ENCODE measurements around the gene C12orf75. TPM values are rescaled to one million over a fixed set of nuclear protein-coding genes. Genes with fewer than 3 reads are reported as not detected.
"Not testable (repeated sequence)": the region's sequence is repeated elsewhere in the genome, so short reads cannot be mapped to it uniquely, and the experiment has no call there.

Gene C12orf75
- total RNA-seq, 6 experiments from 2014 or later = 1.3 to 5.5 (median 2.7) TPM

- no peak for ATAC-seq
- no peak for DNase-seq
- 86% methylated on average over 1 of the region's 2 CpGs for WGBS (ENCODE audit: insufficient coverage, low coverage, low lambda C conversion rate, missing lambda C conversion rate)
- Histone ChIP-seq H3K9me3 (no peaks in the 10 kb centered on the region), H3K4me1 (no peaks in the 10 kb centered on the region), H3K27ac (no peak overlapping the region), H3K4me3 (no peak overlapping the region), H3K36me3 (no peaks in the 10 kb centered on the region), H3K27me3 (no peaks in the 10 kb centered on the region)
- TF ChIP-seq POLR2A (IDR thresholded peaks at IDR 0.05) = no peak
- TF ChIP-seq CTCF (IDR thresholded peaks at IDR 0.05) = no peak
- intact Hi-C loops (cut with DNase I) = no loop called here
These were observed 10.5 kb downstream of the C12orf75 start for GRCh38 chr12:105341010-105341409.

- H3K27ac ChIP-seq; H3K4me1 ChIP-seq; intact Hi-C loops (cut with DNase I); H3K4me3 ChIP-seq; H3K9me3 ChIP-seq; ATAC-seq; DNase-seq; H3K36me3 ChIP-seq; H3K27me3 ChIP-seq: not testable (repeated sequence)
- no CpG with 5 or more reads among the region's 1 CpG for WGBS (ENCODE audit: insufficient coverage, low coverage, low lambda C conversion rate, missing lambda C conversion rate)
These were observed 11.1 kb downstream of the C12orf75 start for GRCh38 chr12:105341620-105342019.

- intact Hi-C loops (cut with DNase I) = no loop called here
- no peak for DNase-seq
- ATAC-seq = no peak
These were observed 12.0 kb downstream of the C12orf75 start for GRCh38 chr12:105342464-105342863.

GRCh38 chr12:105343836-105344235 is 13.3 kb downstream of the C12orf75 start:
- H3K9me3 ChIP-seq = no peaks in the 10 kb centered on the region
- intact Hi-C loops (cut with DNase I) = no loop called here

More at GRCh38 chr12:105342464-105342863, 12.0 kb downstream of the C12orf75 start:
- H3K9me3 ChIP-seq = no peaks in the 10 kb centered on the region
- H3K4me3 ChIP-seq = no peak overlapping the region
- no peak for TF ChIP-seq POLR2A (IDR thresholded peaks at IDR 0.05)
- TF ChIP-seq CTCF (IDR thresholded peaks at IDR 0.05) = no peak
- no peaks in the 10 kb centered on the region for H3K27me3 ChIP-seq
- H3K4me1 ChIP-seq = no peaks in the 10 kb centered on the region
- H3K36me3 ChIP-seq = no peaks in the 10 kb centered on the region
- no peak overlapping the region for H3K27ac ChIP-seq

GRCh38 chr12:105347499-105347898 is 17.0 kb downstream of the C12orf75 start:
- H3K4me1 ChIP-seq = peaks cover 0 to 3% (median 0%) of the 10 kb centered on the region in 4 donors
- 88% methylated on average over 4 of the region's 4 CpGs for WGBS (ENCODE audit: insufficient coverage, low coverage, low lambda C conversion rate, missing lambda C conversion rate)
- no peaks in the 10 kb centered on the region for H3K36me3 ChIP-seq
- ATAC-seq (no peak), DNase-seq (no peak)
- TF ChIP-seq POLR2A (IDR thresholded peaks at IDR 0.05) (no peak), CTCF (IDR thresholded peaks at IDR 0.05) (no peak)
- no peak overlapping the region for H3K27ac ChIP-seq
- no peaks in the 10 kb centered on the region for H3K9me3 ChIP-seq
- H3K27me3 ChIP-seq = no peaks in the 10 kb centered on the region
- intact Hi-C loops (cut with DNase I) = no loop called here
- H3K4me3 ChIP-seq = no peak overlapping the region

More at GRCh38 chr12:105343836-105344235, 13.3 kb downstream of the C12orf75 start:
- Histone ChIP-seq H3K27me3 (no peaks in the 10 kb centered on the region), H3K36me3 (no peaks in the 10 kb centered on the region), H3K4me3 (no peak overlapping the region), H3K27ac (no peak overlapping the region), H3K4me1 (no peaks in the 10 kb centered on the region)
- DNase-seq (no peak), ATAC-seq (no peak)
- 100% methylated on average over 1 of the region's 1 CpG for WGBS (ENCODE audit: insufficient coverage, low coverage, low lambda C conversion rate, missing lambda C conversion rate)
- TF ChIP-seq CTCF (IDR thresholded peaks at IDR 0.05) (no peak), POLR2A (IDR thresholded peaks at IDR 0.05) (no peak)
